IgD-negative memory B cell (primary cell): ENCODE measurements around the gene NOS1AP. TPM values are rescaled to one million over a fixed set of nuclear protein-coding genes. Genes with fewer than 3 reads are reported as not detected.
"Not testable (repeated sequence)": the region's sequence is repeated elsewhere in the genome, so short reads cannot be mapped to it uniquely, and the experiment has no call there.

ENCODE experiments used
- H3K27ac Mint-ChIP-seq, 3 donors: one replicate each; pipeline ENCODE4 v1.8.0; 2020 to 2022; ENCODE audit warnings: mild to moderate bottlenecking in 3 of 3, mixed read lengths in 3 of 3, moderate library complexity in 1 of 3
- H3K27me3 Mint-ChIP-seq: one replicate; pipeline ENCODE4 v1.8.0; 2021; ENCODE audit warnings: mixed read lengths
- H3K36me3 Mint-ChIP-seq: one replicate; pipeline ENCODE4 v1.8.0; 2020; ENCODE audit warnings: mild to moderate bottlenecking, mixed read lengths
- H3K4me1 Mint-ChIP-seq, 3 donors: one replicate each; pipeline ENCODE4 v1.8.0; 2020 to 2022; ENCODE audit warnings: mixed read lengths in 3 of 3, mild to moderate bottlenecking in 1 of 3
- H3K4me3 Mint-ChIP-seq, 4 donors: one replicate each; pipeline ENCODE4 v1.8.0; 2020 to 2022; ENCODE audit warnings: mild to moderate bottlenecking in 4 of 4, mixed read lengths in 4 of 4, moderate library complexity in 3 of 4
- H3K9me3 Mint-ChIP-seq, 3 donors: one replicate each; pipeline ENCODE4 v1.8.0; 2020 to 2021; ENCODE audit warnings: mixed read lengths in 3 of 3, mild to moderate bottlenecking in 1 of 3
- polyA plus RNA-seq: library from polyadenylated mRNA; unstranded; fragments of 300-500 nt; fragmentation: Illumina TruSeq; gene quantifications from one replicate; pipeline ENCODE4 v1.2.3, GENCODE V29; 2021

NOS1AP gene
- polyA plus RNA-seq, 1 donor from 2014 or later: not detected

- H3K4me3 Mint-ChIP-seq: no peak overlapping the region
- no peaks in the 10 kb centered on the region for H3K4me1 Mint-ChIP-seq
- peaks cover 10% of the 10 kb centered on the region for H3K27me3 Mint-ChIP-seq
- H3K9me3 Mint-ChIP-seq: peaks cover 0 to 2% (median 0%) of the 10 kb centered on the region in 3 donors
- H3K36me3 Mint-ChIP-seq: peaks cover 5% of the 10 kb centered on the region
- H3K27ac Mint-ChIP-seq: no peak overlapping the region
Measured at GRCh38 chr1:162168261-162168660, 98.8 kb downstream of the NOS1AP start.

GRCh38 chr1:162169031-162169790, 99.7 kb downstream of the NOS1AP start:
- Mint-ChIP-seq H3K4me3 (no peak overlapping the region), H3K27me3 (peaks cover 10% of the 10 kb centered on the region)

GRCh38 chr1:162171111-162171510, 101.6 kb downstream of the NOS1AP start:
- H3K4me3 Mint-ChIP-seq: no peak overlapping the region
- H3K27me3 Mint-ChIP-seq: peaks cover 10% of the 10 kb centered on the region
- H3K9me3 Mint-ChIP-seq: peaks cover 0 to 2% (median 0%) of the 10 kb centered on the region in 3 donors
- H3K36me3 Mint-ChIP-seq: peaks cover 5% of the 10 kb centered on the region
- H3K4me1 Mint-ChIP-seq: no peaks in the 10 kb centered on the region
- no peak overlapping the region for H3K27ac Mint-ChIP-seq

More at GRCh38 chr1:162169031-162169790, 99.7 kb downstream of the NOS1AP start:
- Mint-ChIP-seq H3K9me3 (peaks cover 0 to 2% (median 0%) of the 10 kb centered on the region in 3 donors), H3K27ac (no peak overlapping the region), H3K4me1 (no peaks in the 10 kb centered on the region), H3K36me3 (peaks cover 5% of the 10 kb centered on the region)

GRCh38 chr1:162172311-162173102, 103.0 kb downstream of the NOS1AP start:
- Mint-ChIP-seq H3K9me3 (peaks cover 0 to 2% (median 0%) of the 10 kb centered on the region in 3 donors), H3K4me1 (no peaks in the 10 kb centered on the region), H3K4me3 (no peak overlapping the region), H3K27ac (no peak overlapping the region), H3K36me3 (peaks cover 5% of the 10 kb centered on the region), H3K27me3 (peaks cover 10% of the 10 kb centered on the region)

- not testable (repeated sequence) for H3K4me1 Mint-ChIP-seq, H3K9me3 Mint-ChIP-seq, H3K36me3 Mint-ChIP-seq, H3K27me3 Mint-ChIP-seq, H3K27ac Mint-ChIP-seq, H3K4me3 Mint-ChIP-seq
Measured at GRCh38 chr1:162173607-162174006, 104.1 kb downstream of the NOS1AP start.

- H3K9me3 Mint-ChIP-seq, H3K36me3 Mint-ChIP-seq, H3K4me1 Mint-ChIP-seq, H3K4me3 Mint-ChIP-seq, H3K27me3 Mint-ChIP-seq, H3K27ac Mint-ChIP-seq: not testable (repeated sequence)
Measured at GRCh38 chr1:162174027-162174426, 104.5 kb downstream of the NOS1AP start.

- H3K27me3 Mint-ChIP-seq: peaks cover 1% of the 10 kb centered on the region
Measured at GRCh38 chr1:162175379-162176081, 106.0 kb downstream of the NOS1AP start.

GRCh38 chr1:162177126-162177525, 107.6 kb downstream of the NOS1AP start:
- Mint-ChIP-seq H3K27ac (no peak overlapping the region), H3K36me3 (no peaks in the 10 kb centered on the region), H3K27me3 (no peaks in the 10 kb centered on the region), H3K9me3 (peaks cover 0 to 2% (median 0%) of the 10 kb centered on the region in 3 donors), H3K4me3 (no peak overlapping the region), H3K4me1 (no peaks in the 10 kb centered on the region)

More at GRCh38 chr1:162175379-162176081, 106.0 kb downstream of the NOS1AP start:
- Mint-ChIP-seq H3K4me1 (no peaks in the 10 kb centered on the region), H3K27ac (no peak overlapping the region), H3K4me3 (no peak overlapping the region), H3K36me3 (peaks cover 5% of the 10 kb centered on the region), H3K9me3 (peaks cover 0 to 2% (median 0%) of the 10 kb centered on the region in 3 donors)

GRCh38 chr1:162178432-162178831, 108.9 kb downstream of the NOS1AP start:
- H3K9me3 Mint-ChIP-seq: peaks cover 0 to 2% (median 0%) of the 10 kb centered on the region in 3 donors
- H3K27ac Mint-ChIP-seq: no peak overlapping the region
- no peaks in the 10 kb centered on the region for H3K4me1 Mint-ChIP-seq
- no peak overlapping the region for H3K4me3 Mint-ChIP-seq
- H3K27me3 Mint-ChIP-seq: no peaks in the 10 kb centered on the region
- H3K36me3 Mint-ChIP-seq: no peaks in the 10 kb centered on the region

GRCh38 chr1:162179121-162179520, 109.6 kb downstream of the NOS1AP start:
- Mint-ChIP-seq H3K4me3 (no peak overlapping the region), H3K9me3 (peaks cover 0 to 2% (median 0%) of the 10 kb centered on the region in 3 donors), H3K36me3 (no peaks in the 10 kb centered on the region), H3K27me3 (no peaks in the 10 kb centered on the region), H3K4me1 (no peaks in the 10 kb centered on the region), H3K27ac (no peak overlapping the region)

- no peaks in the 10 kb centered on the region for H3K27me3 Mint-ChIP-seq
- H3K4me1 Mint-ChIP-seq: no peaks in the 10 kb centered on the region
- no peaks in the 10 kb centered on the region for H3K36me3 Mint-ChIP-seq
- H3K4me3 Mint-ChIP-seq: no peak overlapping the region
- no peak overlapping the region for H3K27ac Mint-ChIP-seq
- H3K9me3 Mint-ChIP-seq: peaks cover 0 to 2% (median 0%) of the 10 kb centered on the region in 3 donors
Measured at GRCh38 chr1:162180813-162181212, 111.3 kb downstream of the NOS1AP start.

- Mint-ChIP-seq H3K4me3 (no peak overlapping the region), H3K4me1 (no peaks in the 10 kb centered on the region), H3K27ac (no peak overlapping the region), H3K9me3 (peaks cover 0 to 6% (median 5%) of the 10 kb centered on the region in 3 donors), H3K27me3 (no peaks in the 10 kb centered on the region), H3K36me3 (no peaks in the 10 kb centered on the region)
Measured at GRCh38 chr1:162182090-162182489, 112.6 kb downstream of the NOS1AP start.

GRCh38 chr1:162185314-162186025, 116.0 kb downstream of the NOS1AP start:
- no peaks in the 10 kb centered on the region for H3K4me1 Mint-ChIP-seq
- H3K36me3 Mint-ChIP-seq: no peaks in the 10 kb centered on the region
- H3K27ac Mint-ChIP-seq: no peak overlapping the region
- H3K4me3 Mint-ChIP-seq: no peak overlapping the region
- H3K27me3 Mint-ChIP-seq: peaks cover under 1% of the 10 kb centered on the region
- peaks cover 0 to 5% (median 4%) of the 10 kb centered on the region in 3 donors for H3K9me3 Mint-ChIP-seq

GRCh38 chr1:162186026-162186374, 116.5 kb downstream of the NOS1AP start:
- Mint-ChIP-seq H3K4me1 (no peaks in the 10 kb centered on the region), H3K27me3 (peaks cover 3% of the 10 kb centered on the region)

More at GRCh38 chr1:162186026-162186374, 116.5 kb downstream of the NOS1AP start:
- no peaks in the 10 kb centered on the region for H3K36me3 Mint-ChIP-seq
- no peak overlapping the region for H3K27ac Mint-ChIP-seq
- H3K4me3 Mint-ChIP-seq: no peak overlapping the region
- H3K9me3 Mint-ChIP-seq: peaks cover 0 to 5% (median 4%) of the 10 kb centered on the region in 3 donors
